GM18873 (cell line): ENCODE measurements around the gene ENDOD1.
A peak's percentile ranks its signal among the peaks of the same experiment; 100 is the strongest.

Experiments
- ATAC-seq: cut with Tn5 transposase; IDR thresholded peaks from one replicate; pipeline ENCODE4 v1.9.1; 2021; ENCODE audit warnings: mild to moderate bottlenecking, moderate library complexity, moderate number of reproducible peaks; ENCODE audit not compliant: unreplicated experiment, low FRiP score

Gene ENDOD1

DNA sequence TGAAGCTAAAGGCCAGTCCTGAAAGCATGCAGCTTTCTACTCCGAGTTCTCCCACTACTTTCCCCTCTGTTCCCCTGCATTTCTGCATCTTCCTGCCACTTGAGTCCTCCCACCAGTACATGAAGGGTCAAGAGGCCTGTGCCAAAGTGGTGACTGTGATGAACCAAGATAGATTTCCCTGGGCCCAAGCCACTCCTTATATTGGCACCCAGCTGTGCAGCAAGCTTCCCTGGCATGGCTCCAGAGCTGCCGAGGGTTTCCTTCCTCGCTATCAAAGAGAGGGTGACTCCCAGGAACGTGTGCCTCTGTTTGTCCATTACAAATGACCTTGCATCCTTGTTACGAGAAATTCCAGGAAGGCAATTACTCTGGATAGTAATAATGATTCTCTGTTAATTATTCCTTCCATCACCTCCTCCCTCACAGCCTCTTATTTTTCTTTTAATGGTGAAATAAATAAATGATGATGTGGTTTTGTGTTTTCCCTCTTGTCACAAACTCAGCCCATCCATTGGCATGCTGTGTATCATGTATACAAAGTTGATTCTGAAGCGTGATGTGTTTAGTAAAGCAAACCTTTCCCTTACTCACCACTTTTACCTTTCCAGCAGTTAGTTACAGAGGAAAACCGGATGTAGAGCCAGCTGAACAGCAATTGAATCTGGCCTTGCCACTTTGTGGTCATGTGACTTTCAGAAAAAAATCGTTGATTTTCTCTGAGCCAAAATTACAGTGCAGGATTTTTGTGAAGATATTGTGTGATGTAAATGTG is 14.7 kb upstream of the ENDOD1 start:
- no peak for ATAC-seq

DNA sequence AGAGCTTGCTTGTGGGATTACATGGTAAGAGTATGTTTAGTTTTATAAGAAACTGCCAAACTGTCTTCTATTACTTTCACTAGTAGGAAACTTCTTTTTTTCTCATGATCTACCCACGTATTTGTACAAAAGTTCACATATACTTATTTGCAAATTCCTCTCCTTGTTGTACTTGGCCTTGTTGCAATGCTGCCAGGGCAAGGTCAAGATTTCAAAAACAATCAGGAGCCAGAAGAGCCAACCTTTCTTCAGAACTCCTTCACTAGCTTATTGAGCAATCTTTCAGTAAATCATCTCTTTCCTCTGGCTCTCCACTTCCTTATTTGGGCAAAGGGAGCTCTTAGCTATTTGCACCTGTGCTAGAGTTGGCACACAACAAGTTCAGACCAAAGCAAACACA is 13.2 kb upstream of the ENDOD1 start:
- peak; percentile 57 for ATAC-seq

DNA sequence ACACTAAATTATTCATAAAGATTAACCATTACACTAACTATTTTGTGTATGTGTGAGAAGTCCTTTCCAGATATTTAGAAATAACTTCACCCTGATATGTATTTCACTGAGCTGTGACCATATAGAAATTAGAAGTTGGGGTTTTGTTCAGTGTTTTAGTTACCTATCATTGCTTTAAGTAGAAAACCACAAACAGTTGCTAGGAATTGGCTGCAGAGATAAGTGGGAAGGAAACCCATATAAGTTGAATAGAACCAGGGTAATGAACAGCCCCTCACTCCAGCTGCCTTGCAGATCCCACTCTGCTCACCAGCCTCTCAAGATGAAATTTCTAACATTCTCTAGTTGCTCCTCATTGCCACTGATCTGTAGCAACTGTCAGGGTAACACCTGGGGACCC is 12.7 kb upstream of the ENDOD1 start:
- ATAC-seq, result no peak

DNA sequence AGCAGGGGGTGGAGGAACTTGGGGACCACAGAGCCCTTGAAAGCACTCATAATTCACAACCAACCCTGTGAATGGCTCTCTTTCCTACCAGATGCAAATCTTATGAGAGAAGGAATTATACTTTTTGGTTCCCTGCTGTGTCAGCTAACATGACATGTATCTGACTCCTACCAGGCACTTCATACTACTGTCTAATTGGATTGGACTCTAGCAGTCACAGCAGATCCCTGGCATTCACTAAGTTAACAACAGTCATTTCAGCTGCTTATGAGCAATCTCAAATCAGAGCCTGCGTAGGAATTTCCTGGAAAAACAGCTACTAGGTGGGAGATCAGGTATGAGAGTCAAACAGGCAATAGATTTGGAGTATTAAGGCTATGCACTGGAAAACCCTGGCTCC is 11.1 kb upstream of the ENDOD1 start:
- no peak for ATAC-seq

DNA sequence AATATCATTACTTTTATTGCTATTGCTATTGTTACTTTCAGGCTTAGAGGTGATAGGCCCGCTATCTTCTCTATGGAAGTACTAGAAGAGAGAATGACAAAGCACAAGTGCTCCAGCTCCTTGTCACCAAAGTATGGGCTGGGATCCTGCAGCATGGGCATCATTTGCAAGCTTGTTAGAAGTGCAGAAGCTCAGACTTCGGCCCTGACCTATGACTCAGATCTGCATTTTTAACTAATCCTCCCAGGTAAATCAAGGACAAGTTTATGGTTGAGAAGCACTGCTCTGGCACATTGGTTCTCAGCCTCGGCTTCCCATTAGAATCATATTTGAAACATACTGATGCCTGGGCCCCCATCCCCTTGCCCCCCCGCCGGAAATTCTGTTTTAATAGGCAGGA is 8.6 kb upstream of the ENDOD1 start:
- ATAC-seq, result no peak

DNA sequence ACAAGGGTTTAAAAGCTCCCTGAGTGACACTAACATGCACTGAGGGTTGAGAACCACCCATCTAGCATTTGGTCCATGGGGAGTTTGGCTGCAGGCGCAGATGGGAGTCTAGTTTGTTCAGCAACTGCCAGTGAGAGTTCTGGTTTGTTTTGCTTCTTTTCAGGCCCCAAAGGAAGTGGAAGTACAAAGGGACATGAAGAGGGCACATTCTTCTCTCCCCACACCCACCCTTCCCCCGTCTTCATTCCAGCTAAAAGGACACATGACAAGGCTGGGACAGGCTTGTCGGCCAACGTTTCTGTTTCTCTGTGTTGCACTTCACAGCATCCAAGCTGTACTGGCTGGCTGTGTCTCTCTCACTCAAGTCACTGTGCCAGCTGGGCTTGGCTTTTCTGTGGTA is 8.2 kb upstream of the ENDOD1 start:
- ATAC-seq, result no peak

DNA sequence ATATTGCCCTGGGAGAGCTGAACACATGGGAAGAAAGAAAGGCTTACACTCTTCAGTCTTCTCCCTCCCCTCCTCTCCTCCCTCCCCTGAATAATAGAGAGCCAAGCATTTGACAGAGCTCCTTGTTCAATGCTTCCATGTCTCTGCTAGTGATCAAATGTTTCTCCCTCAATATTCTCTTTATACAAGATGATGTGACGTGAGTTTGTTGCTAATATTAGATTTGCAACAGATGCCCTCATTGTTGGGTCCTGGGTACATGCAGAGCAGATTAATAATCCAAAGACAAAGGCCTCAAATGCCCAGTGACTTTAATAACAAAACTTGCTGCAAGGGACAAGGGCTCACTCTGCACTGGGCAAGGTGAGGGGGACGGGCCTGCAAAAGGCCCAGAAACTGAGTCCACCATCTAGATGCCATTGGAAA is 7.1 kb upstream of the ENDOD1 start:
- no peak for ATAC-seq

DNA sequence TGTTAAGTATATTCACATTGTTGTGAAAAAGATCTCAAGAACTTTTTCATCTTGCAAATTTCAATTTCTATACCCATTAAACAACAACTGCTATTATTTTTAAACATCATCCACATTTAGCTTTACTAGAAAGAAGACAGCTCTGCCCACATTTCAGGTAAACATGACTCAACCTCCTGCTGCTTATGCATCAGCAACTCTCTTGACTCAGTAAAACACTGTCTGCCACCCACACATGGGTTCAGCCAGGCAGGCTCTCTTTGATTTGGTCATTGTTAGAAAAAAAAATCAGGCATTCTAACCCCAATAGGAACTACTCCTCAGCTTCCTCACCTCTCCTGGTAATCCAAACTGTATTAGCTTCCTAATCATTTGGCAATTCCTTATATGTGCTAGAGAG is 5.1 kb upstream of the ENDOD1 start:
- ATAC-seq, result no peak

DNA sequence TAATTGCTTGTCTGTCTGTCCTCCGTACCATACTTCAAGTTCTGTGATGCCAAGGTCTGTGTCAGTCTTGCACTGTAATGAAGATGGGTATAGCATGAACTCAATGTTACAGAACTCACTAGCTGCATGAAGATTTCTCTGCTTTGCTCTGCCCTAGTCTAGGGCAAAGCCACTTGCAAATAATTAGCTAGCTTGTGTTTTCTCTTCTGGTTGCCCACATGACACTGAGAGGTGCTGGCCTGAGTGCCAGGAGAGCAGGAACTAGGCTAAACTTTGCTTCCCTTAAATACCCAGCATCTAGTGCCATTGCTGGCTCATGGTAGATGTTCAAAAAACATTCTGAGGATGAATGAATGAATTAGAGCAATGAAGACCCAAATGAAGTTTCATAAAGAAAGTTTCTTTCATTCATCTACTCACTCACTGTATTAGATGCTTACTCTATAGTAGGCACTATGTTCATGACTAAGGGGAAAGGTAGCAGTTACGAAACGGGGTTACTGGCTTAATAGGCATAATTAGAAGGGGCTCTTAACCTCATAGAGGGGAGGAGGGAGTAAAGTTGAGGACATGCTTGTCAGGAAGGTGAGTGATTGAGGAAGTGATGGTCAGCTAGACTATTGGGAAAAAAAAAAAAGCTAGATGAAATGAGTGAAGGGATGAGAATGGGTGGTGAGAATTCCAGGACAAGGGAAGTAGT is 4.4 kb upstream of the ENDOD1 start:
- no peak for ATAC-seq

DNA sequence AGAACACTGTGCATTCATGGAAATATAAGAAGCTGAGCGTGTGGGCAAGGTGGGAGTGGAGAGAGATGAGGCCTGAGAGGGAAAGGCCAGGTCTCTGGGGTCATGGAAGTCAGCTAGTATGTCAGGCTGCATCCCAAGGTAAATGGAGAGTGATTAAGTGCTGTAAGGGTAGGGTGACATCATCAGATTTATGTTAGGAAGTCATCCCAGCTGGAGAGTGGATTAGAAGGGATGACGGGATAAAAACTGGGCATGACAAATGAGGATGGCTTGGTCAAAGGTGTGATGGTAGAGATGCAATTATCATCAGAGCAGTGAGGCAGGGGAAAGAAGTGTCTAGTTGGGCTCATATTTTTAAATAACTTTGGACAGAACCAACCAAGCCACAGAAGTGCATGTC is 3.5 kb upstream of the ENDOD1 start:
- no peak for ATAC-seq

DNA sequence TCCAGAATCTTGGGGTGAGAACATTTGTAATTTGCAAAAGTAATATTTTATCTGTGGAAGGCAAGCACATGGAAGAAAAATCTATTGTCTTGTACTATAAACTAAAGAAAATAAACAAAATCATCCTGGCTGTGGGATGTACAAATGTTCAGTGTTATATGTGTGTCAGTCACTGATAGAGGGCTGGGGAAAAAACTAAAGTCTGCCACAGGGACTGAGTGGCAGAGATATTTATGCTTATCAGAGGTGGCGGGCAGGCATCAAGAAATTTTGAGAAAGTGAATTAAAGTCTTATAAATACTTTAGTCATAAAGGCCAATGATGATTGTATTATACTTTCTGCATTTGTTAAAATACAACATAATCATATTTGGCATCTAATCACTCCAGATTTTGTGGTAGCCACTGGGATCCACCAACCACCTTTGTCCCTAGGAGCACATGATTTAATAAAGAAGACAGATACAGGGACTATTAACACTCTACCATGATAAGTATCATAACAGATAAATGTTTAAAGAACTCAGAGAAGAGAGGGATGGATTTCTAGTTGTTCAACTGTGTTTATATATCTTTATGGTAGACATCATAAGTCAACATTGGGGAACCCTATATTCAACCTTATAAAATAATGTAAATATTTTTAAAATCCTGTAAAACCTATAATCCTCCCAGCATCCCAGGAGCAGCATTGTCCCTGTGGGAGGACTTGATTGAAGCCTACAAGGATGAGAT is 2.6 kb upstream of the ENDOD1 start:
- ATAC-seq, result no peak

DNA sequence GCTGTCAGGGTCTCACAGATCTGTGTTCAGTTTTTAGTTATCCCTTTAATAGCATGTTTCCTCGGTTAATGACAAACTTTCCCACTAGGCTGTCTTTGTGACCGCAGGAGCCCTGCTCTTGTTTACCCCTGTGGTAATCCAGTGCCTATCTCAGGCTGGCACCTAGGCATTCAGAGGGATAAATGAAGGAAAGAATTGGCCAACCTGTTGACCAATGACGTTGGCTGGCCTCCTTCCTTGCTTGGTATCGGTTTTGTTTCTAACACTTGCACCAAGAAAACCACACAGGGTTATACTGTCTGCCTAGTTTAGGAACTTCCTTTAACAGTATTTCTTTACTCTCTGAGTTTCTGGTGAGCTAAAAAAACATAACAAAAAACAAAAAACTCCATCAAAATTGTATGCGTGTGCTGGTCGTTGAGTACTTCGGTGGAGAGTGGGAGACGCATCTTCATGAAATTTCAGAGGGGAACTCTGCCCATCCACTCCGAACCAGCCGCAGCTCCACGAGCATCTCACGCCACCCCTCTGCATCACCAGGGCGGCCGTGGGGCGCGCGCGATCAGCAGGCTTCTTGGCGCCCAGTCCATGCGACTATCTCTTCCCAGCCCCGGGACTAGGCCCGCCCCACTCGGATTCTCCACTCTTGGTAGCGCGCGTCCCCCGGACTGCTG is 563 bp upstream of the ENDOD1 start:
- peak; percentile 43 for ATAC-seq

DNA sequence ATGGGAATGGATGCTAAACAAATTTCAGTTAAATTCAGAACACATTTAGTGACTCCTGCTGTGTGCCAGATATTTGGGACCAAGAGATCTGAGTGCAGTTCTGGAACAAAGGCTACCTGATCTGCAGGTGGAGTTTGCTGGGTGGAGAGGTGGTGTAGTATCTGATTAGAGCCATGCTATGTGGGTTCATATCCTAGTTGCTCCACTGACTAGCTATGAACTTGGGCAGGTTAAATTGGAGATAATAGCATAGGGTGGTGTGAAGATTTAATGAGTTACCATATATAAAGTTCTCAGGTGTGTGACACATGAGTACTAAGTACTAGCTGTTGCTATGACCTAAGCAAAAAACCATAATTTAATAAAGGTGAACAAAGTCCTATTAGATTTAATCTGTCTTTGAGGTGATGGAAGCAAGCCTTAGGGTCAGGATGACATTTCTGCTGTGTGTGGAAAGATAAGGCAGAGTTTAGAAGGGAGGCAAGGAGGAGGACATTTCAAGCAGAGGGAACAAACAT is 2.1 kb downstream of the ENDOD1 start:
- no peak for ATAC-seq

DNA sequence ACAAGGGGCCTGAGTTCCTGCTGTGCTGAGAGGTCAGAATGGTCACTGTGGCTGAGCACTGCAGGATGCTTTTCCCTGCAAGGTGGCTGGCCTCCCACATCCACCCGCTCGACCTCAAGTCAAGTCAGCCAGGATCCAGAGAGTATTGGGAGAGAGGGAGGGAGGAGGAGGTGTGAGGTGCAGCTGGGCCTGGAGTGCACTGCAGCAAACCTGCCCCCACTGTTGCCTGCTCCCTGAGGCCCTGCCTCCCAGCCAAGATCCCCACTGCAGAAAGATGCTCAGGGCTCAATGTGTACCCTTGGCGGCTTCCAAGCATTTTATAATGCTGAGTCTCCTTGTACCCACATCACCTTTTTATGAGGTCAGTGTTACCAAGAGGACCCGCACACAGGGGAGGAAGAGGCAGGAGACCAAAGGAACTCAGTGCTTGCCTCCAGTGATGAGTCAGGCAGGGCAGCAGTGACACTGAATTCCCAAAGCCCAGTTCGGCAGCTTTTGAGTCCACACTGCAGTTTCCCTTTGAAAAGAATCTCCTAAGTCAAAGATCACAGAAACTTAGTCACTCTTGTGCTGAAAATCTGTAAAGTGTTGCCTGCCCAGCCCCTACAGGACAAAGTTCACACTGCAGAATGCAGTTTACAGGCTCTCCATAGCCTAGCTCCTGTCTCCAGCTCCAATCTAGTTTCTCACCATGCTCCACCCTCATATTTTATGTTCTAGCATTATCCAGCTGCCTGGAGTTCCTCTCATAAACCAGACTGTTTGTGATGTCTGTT is 3.1 kb downstream of the ENDOD1 start:
- no peak for ATAC-seq

DNA sequence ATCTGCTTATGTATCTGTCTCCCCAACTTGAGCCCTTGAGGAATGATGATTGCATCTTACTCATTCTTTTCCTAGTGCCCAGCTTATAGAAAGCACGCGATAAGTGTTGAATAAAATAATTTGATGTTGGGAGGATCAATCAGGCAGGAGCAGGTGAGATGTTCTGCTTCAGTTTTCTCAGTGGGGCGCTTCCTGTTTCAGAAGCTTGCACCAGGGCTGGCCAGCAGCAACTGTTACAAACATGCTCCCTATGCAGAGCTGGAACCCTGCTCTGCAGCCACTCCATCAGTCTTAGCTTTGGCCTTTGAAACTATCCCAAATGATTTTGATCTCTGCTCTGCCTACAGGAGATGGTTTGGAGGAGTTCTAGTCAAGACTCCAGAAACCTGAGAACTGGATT is 3.9 kb downstream of the ENDOD1 start:
- no peak for ATAC-seq

DNA sequence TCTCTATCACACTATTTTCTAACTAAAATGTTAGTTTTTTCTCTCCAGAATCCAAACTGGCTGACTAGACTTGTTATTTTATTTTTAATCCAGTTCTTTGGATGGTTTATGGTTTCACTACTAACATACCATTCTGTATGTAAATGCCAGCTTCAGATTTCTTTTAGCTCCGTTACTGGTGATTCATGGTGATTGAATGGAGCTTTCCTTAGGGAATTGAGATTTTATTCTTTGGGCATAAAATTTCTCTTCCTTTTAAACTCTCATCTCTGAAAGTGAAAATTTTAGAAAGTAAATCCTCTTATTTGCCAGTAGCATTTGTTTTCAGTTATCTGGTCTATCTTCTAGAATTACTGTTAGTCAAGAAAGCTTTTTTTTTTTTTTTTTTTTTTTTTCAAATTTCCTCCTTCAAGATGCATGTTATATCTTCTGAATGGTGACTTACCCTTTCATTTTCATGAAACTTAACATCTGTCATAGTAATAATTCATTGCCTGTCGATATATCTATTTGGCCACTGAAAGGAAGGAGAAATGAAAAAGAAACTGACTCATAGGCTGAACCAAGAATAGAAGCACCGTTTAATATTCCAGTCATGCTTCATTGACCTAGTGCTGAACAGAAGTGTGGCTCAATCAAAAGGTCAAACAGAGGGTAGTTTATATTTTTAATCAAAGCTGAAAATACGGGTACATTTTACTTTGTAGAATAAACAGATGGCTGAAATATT is 6.4 kb downstream of the ENDOD1 start:
- peak; percentile 88 for ATAC-seq

DNA sequence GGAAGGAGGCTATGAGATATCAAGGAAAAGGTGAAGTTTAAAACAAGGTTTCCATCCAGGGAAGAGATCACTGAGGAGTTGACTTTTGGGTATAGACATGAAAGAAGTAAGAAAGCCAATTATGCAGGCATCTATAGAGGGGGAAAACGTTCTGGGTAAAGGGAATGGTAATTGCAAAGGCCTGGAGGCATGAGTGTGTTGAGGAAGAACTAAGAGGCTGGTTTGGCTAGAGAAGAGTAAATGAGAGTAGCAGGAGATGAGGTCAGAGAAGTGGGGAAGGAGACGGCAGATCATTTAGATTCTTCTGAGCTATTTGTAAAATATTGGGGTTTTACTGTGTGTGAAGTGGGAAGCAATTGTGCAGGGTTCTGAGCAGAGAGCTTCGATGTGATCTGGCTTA is 7.6 kb downstream of the ENDOD1 start:
- no peak for ATAC-seq

DNA sequence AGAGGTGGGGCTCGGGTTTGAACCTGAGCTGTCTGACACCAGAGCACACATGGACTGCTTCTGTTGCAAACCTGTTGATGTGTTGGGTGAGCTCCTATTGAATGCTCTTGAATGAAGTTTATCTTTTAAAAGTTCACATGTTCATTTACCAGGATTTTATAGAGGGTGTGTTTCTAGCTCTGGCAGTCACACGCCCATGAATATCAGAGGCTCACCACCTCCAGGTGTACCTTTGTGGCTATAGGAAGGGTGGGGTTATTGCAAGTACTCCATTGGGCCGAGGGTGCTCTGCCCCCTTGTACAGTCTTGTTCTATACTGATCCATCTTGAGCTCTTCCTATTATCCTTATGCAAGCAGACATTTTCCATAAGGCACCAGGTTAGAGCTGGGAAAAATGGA is 9.2 kb downstream of the ENDOD1 start:
- ATAC-seq, result no peak

DNA sequence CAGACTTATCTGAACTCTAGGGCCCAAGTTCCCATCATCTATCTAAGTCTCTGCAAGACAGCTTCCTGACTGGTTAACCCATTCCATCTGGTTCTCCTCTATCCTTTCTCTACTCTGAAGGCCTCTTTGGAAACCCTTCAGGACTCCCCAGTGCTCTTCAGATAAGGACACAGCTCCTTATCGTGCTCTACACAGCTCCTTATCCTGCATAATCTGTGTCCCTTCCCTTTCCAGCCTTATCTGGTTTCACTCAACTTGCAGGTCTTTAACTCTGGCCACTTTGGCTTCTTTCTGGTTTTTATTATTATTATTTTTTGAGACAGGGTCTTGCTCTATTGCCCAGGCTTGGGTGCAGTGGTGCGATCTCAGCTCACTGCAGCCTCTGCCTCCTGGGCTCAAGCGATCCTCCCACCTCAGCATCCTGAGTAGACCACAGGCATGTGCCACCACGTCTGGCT is 10.6 kb downstream of the ENDOD1 start:
- ATAC-seq, result no peak
